ACHN (cell line): Measurements from ENCODE around the gene NCL.
"Not testable (repeated sequence)": the region's sequence is repeated elsewhere in the genome, so short reads cannot be mapped to it uniquely, and the experiment has no call there.

Experiments
- DNase-seq: peaks from one replicate; pipeline ENCODE4 v3.0.0-alpha.2; 2015
- in situ Hi-C: cut with HindIII; loops from 2 replicates; pipeline ENCODE4 v1.10.0; 2017; ENCODE audit warnings: low sequenced_read_pairs, low pct_ligation_motif_present, low pct_unique_long_range_greater_than_20kb

Gene NCL

DNA sequence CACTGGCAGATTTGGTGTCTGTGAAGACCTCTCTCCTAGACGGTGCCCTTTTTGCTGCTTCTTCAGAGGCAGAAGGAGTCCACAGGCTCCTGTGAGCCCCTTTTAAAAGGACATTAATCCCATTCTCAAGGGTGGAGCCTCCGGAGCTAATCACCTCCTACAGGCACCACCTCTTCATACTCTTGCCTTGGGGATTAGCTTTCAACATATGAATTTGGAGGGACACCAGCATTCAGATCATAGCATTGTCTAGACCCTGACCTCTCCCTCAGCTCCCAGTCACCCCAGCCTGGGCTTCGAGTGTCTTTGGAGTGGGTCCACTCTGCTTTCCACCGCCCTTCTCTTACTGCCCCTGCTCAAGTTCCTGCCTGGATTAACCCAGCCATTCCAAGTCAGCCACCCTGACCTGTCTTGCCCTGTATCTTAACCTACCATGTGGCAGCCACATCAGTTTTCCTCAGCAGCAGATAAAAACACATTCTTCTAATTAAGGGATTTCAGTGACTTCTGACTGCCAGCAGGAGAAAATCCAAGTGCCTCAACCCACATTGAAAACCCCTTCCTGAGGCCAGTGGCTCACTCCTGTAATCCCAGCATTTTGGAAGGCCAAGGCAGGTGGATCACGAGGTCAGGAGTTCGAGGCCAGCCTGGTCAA lies 6.1 kb upstream of the NCL start:
- DNase-seq, result no peak
- in situ Hi-C loops, result no loop called here

DNA sequence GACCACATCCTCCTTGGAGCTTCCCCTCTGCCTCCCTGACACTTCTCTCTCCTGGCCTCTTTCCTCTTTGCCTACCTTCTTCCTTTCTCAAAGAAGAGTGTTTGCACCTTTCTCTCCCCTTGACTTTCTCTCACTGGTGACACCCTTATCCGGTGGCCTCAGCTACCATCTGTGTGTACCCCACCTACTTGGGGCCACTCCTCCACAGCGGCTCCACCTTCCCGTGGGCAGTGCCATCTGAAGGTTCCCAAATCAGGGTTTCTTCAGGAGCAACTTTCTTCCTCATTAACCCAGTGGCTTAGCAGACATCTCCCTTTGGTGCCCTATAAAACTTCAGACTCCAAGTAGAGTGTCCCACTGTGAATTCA lies 5.3 kb upstream of the NCL start:
- DNase-seq, result no peak
- in situ Hi-C loops, result no loop called here

DNA sequence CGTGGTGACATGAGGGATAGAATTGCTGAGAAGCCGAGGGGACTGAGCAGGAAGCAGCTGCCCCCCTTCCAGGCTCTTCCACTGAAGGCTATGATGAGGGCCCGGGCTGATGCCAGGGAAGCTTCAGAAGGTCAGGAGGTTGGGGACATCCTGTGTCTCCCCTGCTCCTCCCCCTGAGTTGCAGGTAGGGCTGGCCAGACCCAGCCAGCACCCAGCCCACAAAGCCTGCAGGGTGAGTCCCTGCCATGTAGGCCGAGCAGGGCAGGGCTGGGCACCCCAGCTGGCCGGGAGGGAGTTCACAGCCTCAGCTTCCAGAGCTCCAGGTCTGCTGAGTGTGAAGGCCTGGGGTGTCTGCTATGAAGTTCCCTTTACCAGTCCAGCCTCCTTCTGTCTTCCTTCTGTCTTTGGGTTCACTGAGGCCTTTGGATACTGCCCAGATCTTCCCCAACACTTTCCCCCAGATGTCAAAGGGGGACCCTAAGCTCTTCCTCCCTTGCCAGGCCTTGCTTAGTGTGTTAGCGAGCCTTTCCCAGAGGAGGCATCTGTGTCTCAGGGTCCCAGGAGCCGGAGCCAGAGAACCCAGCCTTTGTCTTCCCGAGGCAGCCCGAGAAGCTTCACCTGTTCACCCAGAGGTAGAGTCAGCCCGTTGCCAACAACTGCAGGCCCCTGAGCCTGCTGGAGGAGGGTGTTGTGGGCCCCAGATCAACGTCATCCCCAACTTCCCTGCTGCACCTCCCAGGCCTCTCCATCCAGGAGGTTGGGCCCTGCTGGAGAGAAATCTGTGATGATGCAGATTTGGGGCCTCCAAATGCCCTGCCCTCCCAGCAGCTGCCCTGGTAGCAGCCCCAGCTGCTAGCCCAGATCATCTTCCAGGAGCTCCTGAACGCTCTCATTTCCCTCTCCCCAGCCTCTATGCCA lies 3.6 kb upstream of the NCL start:
- no peak for DNase-seq
- in situ Hi-C loops, result no loop called here

DNA sequence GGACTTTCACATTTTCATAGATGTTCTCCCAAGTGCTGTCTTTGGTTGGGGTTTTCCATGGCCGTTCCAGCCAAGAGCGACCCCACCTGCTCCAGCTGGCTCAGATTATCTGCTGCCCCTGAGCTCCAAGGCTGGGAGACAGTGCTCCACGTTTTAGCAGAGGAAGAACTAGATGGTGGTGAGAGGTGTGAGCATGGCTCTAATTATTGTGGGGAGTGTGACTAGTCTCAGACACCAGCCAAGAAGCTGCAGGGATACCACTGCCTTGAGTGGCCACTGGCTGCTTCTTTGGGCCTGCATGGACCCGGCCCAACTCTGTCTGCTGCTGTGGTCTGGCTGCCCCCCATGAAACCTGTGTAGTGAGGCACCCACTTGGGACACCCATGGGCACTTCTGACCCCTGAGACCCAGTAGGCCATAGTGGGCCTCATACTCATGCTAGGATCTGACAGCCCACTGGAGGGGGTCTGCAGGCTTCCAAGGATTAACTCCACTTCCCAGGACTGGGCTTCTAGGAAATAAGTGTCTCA lies 2.8 kb upstream of the NCL start:
- in situ Hi-C loops, result no loop called here
- DNase-seq, result no peak

DNA sequence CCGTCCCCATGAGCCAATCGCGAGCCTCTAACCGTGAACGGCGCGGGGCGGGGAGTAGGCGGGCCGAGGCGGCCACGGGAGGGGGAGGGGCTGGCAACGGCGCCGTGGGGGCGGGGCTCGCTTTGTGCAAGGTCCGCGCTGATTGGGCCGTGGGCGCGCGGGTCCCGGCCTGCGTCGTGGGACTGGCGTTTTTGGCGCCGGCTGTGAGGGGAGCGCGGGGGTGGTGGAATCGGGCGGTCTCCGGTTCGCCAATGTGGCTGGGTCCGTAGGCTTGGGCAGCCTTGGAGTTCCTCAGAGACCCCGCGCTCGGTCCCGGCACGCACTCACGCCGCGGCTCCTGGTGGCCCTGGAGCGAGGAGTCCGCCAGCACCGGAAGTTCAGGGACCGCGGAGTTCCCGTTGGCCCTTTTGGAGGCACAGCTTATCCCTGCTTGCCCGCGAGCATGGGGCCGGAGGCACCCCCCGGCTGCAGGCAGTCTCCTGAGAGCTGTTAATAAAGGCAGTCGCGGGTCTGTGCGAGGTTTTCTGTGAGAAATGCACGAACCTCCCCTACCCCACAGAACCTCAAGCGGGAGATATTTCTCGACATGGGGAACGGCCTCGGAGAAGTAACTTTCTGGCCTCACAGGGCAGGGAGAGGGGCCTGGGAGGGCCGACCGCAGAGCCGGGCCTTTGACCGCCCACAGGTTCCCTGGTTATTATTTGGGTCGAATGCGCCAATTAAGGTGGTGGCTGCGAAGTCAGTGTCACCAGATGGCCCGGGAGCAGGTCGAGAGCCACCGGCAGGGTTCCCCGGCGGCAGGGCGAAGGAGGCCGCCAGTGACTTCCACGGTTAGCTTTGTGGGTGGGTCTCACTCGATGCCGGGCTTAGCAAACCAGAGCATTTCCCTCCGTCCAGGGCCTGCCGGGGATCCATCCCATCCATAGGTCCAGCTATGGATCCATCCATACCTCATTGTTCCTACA lies 574 bp upstream of the NCL start:
- DNase-seq, result no peak
- in situ Hi-C loops, result no loop called here

DNA sequence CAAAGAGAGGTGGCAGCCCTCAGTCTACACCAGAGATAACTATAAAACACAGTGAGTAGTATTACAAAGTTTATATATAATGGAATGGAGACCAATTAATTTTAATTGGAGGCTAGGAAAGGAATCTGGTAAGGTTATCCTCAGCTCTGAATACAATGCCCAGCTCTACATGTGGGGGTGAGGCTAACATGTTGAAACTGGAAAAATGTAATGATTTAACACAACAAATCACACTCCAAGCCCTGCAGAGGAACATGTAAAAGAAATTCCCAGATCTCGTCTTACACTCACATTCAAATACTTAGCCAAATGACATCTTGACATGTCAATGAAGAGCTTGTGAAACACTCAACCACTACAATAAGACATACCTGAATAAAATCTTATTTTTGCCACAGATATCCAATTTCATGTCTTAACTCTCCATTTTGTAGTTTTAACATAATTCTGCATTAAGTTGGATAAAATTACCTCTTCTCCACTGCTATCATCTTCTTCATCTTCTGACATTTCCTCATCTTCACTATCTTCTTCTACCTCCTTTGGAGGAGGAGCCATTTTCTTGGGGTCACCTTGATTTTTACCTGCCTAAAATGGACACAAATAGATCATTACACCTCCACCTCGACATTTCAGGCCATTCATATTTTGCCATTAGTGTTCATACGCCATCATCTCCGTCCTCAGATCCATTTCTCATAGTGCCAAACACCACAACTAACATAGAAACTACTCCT lies 1.4 kb downstream of the NCL start:
- in situ Hi-C loops, result no loop called here
- DNase-seq, result no peak

DNA sequence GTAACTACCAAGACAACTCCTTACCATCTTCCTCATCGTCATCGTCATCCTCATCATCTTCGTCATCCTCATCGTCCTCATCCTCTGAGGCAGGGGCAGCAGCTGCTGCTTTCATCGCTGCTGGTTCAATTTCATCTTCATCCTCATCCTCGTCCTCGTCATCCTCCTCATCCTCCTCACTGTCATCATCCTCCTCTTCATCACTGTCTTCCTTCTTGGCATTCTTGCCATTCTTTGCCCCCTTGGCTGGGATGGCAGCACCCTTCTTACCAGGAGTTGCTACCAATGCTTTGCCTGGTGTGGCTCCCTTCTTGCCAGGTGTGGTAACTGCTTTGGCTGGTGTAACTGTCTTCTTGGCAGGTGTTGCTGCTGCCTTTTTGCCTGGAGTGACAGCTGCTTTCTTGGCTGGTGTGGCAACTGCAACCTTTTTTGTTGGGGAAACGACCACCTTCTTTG lies 2.7 kb downstream of the NCL start:
- no peak for DNase-seq
- in situ Hi-C loops, result no loop called here

DNA sequence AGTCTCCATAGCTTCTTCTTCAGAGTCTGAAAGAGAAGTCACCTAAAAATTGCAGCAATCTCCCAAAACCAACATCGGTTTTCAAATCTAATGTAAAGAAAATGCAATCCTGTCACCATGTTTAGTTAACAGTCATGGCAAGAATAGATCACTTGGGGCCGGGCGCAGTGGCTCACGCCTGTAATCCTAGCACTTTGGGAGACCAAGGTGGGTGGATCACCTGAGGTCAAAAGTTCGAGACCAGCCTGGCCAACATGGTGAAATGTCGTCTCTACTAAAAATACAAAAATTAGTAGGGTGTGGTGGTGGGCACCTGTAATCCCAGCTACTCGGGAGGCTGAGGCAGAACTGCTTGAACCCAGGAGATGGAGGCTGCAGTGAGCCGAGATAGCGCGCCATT lies 3.4 kb downstream of the NCL start:
- DNase-seq, in situ Hi-C loops: not testable (repeated sequence)

DNA sequence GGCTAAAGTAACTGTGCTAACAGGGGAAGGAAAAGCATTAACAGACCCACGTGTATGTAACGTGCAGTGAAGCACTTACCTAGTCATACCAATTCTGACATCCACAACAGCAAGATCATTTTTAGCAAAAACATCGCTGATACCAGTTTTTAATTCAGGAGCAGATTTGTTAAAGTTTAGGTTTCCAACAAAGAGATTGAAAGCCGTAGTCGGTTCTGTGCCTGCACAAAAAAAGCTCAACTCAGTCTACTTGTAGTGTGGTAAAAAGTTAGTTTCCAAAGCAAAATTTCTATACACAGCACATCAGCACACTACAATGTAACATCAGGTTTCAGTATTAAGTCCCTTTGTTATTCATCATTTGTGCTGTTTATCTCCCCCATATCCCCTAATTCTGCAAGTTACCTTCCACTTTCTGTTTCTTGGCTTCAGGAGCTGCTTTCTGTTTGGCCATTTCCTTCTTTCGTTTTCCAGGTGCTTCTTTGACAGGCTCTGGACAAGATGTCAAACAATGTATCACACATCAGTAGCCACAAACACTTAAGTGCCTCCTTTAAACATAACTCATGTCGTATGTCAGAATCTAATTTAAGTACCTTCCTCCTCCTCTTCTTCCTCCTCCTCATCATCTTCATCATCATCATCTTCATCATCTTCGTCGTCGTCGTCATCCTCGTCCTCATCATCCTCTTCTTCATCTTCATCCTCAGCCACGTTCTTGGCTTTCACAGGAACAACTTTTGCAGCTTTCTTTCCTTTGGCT lies 4.0 kb downstream of the NCL start:
- in situ Hi-C loops, result no loop called here
- no peak for DNase-seq

DNA sequence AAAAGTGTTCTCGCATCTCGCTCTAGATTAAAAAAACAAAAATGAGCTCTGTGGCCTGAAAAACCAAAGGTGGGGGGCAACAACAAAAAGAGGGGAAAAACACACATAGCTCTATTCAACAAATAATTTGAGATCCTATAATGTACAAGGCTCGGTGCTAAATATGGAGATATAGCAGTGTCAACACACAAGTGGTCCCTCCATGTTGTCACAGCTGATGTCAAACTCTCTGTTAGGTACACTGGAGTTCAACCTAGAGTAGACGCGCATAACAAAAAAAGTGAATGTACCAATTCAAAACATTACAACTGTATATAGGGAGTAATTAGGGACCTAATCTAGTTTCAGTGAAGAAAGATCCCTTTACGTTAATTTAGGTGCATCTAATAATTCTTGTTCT lies 5.9 kb downstream of the NCL start:
- in situ Hi-C loops, result no loop called here

DNA sequence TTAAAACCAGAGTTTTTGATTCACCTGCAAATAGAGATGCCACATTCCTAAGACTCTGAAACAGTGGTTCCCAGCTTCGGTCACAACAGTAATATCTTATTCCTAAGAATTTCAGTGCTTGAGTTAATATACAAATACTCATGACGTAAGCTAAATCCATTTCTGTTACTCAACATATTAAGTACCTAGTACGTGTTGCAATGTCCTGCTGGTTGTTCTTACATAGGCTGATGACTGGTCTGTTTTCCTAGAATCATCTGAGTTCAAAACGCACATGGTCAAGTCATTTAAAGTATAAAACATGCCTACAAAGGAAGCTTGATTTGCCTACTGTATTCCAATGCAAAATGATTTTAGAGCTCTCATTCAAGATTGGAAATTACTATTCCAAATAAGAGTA lies 7.2 kb downstream of the NCL start:
- in situ Hi-C loops, result no loop called here
- no peak for DNase-seq

More for the DNA sequence above, 5.9 kb downstream of the NCL start:
- DNase-seq, result no peak

DNA sequence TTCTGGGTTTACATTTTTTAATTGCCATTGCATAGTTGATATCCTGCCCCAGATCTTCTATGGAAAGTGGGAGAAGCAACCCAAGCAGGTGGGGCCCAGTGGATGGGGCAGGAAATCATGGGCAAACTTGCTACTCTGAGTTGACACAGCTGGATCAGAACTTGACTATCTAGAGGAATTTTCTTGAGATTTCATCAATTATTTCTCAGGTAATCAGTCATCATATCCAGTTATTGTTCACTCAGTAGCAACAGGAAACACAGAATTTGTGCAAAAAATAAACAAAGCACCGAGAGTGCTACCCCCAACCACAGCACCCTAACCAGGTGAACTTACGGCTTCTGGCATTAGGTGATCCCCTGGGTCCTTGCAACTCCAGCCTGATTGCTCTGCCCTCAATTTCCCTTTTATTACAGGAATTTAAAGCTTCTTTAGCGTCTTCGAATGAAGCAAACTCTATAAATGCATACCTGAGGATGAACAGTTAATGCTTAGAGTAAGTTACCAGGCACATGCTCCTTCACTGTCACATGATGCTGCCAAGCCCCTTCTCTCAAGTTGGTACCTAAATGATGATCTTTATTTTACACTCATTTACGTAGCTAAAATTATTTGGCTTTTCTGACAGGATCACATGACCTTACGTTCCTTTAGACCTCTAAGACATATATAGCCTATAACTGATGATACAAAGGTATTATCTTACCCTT lies 7.8 kb downstream of the NCL start:
- no peak for DNase-seq
- in situ Hi-C loops, result no loop called here

DNA sequence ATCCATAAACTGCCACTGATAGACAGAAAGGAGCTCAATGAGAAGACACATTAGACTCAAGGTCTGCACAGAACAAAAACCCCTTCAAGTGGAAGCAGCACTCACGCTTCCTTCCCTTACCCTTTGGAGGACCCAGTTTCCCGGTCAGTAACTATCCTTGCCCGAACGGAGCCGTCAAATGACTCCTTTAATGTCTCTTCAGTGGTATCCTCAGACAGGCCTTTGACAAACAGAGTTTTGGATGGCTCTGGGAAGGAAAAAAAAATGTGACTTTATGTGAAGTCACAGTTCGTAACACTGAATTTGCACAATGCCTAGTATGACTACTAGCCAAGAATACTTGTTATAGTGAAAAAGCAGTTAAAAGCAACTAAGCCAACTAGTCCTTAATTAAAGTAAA lies 8.4 kb downstream of the NCL start:
- DNase-seq, result no peak
- in situ Hi-C loops, result no loop called here

DNA sequence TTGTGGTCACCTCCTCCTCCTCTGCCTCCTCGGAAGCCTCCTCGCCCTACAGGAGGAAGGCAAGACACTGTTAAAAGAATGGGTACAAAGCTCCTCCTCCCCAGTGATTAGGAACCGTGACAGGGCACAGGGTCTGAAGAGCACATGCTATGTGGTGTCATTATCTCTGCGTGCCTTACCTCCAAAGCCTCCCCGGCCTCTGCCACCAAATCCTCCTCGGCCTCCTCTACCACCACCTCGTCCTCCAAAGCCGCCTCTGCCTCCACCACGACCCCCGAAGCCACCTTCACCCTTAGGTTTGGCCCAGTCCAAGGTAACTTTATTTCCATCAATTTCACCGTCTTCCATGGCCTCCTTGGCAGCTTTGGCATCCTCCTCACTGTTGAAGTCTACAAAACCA lies 9.1 kb downstream of the NCL start:
- no peak for DNase-seq
- in situ Hi-C loops, result no loop called here

DNA sequence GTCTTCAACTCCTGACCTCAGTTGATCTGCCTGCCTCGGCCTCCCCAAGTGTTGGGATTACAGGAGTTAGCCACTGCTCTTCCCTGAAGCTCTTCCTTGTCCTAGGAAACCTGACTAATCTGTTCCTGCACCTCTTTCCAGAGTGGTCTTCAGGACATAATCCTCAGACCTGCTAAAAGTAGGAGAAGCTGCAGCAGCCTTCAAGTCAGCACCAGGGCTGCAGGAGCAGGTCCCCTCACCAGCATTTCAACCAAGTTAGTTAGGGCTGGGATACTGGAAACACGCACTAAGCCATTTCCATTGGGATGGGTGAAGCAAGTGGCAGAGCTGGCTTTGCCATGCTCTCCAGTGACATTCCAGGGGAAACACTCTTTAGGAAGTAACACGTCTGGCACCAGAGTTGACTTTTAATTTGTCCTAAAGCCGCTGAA lies 9.9 kb downstream of the NCL start:
- in situ Hi-C loops, result no loop called here
- DNase-seq, result no peak

DNA sequence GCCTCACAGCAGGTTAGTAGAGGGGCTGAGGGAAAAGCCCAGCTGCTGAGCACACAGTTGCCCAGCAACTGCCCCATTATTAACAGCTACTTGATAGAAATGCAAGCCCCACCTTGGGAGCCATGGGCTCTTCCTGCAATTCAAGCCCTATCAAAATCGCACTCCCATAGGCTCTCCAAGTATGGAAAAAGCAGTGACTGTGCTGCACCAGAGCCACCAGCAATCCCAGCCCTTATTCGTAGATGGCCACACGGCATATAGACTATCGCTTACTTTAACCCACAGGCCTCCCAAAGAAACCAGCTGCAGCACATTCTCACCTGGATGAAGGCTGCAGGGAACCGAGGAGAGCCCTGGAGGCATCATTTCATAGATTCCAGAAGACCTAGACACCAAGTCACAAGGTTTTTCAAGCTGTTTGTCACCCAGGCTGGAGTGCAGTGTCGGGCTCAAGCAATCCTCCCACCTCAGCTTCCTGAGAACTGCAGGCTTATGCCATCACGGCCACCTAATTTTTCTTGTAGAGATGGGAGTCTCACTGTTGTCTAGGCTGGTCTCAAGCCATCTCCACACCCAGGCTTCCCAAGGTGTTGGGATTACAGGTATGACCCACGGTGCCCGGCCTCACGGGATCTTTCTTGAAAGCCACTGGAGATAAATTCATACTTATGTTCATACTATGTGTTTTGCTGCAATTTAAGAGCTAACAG lies 11.3 kb downstream of the NCL start:
- in situ Hi-C loops, result no loop called here
- no peak for DNase-seq
